NCI-H82 treated with DMSO at 0.1 percent for 48 hours (cell line): Measurements from ENCODE around the gene ZKSCAN5.
A peak's percentile ranks its signal among the peaks of the same experiment; 100 is the strongest.
"Not testable (repeated sequence)": the region's sequence is repeated elsewhere in the genome, so short reads cannot be mapped to it uniquely, and the experiment has no call there.

ENCODE experiments used
- DNase-seq: peaks from one replicate; lab custom pipeline; 2025; ENCODE audit not compliant: unreplicated experiment; lab: John Stamatoyannopoulos, UW

Gene ZKSCAN5

GRCh38 chr7:99551767-99552463 is 47.5 kb downstream of the ZKSCAN5 start, which contains the start of gene FAM200A:
FAM200A (minus strand) TSS chr7:99552114; CDS start chr7:99548407, 3,707 bp downstream.
- peak; percentile 63 for DNase-seq

- no peak for DNase-seq
Observed at GRCh38 chr7:99553039-99553438, 48.6 kb downstream of the ZKSCAN5 start.

- DNase-seq = no peak
Observed at GRCh38 chr7:99554939-99555338, 50.5 kb downstream of the ZKSCAN5 start.

DNA sequence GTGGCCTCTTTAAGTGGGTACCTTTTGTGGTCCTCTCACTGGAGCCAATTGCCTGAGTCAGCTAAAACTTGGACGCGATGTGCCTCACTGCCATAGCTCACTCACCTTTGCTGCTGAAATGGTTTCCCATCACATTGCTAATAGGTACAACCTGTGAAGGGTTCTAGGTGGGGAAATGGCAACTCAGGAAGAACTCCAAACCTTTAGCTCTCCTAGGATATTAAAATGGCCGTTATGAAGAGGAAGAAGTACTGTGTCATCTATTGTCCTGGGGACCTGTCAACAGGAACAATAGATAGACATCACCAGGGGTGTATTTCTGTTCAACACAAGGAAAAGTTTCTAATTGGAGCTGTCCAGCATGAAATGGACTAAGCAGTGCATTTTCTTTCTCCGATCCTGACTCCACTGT is 52.7 kb downstream of the ZKSCAN5 start:
- no peak for DNase-seq

DNA sequence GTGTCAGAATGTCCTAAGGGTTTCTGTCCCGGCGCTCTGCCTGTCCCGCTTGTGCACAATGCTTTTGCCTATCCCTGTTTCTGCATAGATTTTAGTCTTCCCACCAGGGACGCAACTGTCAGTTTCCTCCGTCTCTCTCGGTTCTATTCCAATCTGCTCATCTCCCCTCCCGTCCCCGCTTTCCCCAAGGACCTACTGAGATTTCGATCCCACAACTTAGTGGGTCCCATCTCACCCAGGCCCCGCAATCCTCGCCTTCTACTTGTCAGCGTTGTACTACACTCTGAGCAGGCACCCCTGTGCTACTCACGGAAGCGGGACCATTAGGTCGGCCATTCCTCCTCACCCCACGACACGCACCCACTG is 53.5 kb downstream of the ZKSCAN5 start:
- no peak for DNase-seq

DNA sequence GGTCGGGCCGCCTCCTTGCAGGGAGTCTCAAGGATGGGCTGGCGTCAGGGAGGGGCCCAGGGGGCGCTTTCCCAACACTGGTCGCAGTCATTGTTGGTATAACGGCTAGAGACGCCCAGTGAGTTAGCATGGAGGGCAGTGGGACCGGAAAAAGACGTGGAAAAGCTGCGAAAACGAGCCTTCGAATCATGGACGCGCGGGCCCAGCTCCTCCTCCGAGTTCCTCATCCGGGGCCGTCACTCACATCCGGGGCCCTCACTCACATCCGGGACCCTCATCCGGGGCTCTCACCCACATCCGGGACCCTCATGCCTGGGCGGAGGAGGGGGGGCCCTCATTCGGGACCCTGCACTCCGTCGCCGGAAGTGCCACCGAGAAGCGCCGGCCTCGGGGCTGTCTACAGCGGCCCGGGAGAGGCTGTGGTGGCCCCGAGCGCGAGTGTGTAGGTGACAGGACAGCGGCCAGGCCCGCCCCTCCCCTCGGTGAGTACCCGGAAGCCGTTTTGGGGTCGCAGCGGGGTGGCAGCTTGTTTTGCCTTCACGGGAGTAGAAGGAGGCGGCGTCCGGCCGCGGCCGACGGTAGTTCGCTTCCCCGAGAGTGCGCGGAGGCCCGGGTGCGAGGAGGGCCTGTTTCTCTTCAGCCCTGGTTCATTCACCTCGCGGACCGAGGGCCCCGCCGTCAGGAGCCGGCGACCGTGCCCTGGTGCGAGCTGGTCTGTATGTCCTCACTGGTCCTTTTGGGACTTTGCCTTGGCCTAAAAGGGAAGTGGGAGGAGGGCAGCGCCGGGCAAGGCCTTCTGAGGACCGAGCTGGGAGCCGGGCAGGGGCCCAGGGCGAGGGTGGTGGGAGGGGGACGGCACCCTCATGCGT is 54.1 kb downstream of the ZKSCAN5 start, which contains the start of gene ZNF655:
TSS of gene ZNF655 (plus strand) at position 337 of the 869 bp plus-strand sequence. CDS start 1,918 bp downstream, outside the sequence.
- DNase-seq = peak; percentile 73

- DNase-seq = no peak
Observed at GRCh38 chr7:99559175-99559915, 54.9 kb downstream of the ZKSCAN5 start.

DNA sequence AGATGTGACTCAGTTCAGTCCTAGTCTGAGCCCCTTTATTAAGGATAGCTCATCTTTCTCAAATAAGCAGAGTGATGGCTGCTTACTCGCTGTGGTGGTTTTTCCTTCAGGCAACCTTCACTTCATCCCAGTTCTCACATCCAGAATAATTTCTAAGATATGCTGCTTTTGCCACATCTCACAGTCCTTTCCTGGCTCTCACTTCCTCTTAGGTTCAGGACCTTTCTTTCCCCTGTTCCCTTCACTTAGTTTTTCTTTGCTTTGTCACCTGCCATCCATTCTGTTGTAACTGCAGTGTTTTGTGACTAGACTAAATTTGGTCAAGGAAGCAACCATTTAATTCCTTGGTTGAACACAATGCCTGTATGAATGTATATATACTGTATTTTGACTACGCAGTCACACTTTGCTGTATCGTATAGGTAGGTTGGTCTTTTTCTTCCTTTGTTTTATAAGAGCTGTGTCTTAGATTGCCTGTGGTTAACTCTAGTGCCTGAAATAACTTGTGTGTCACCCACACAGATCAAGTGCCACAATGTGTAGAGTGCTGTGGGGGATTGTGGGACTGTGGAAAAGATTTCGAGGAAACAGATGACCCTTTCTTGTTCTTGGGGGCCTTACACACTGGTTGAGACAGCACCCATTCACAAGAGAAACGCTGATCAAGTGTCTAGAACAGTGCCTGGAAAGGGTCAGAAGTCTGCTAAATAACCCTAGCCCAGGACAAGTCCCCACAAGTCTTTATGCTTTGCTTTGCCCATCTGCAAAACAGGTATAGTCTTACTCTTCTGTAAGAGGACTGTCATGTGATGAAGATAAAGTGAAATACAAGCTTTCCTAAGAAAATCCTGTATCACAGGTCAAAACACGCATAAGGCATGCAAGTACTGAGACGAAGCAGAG is 56.6 kb downstream of the ZKSCAN5 start:
- no peak for DNase-seq

GRCh38 chr7:99561737-99562051 is 57.2 kb downstream of the ZKSCAN5 start:
- DNase-seq = no peak

GRCh38 chr7:99562114-99562784 is 57.8 kb downstream of the ZKSCAN5 start:
- DNase-seq = no peak

- DNase-seq = no peak
Observed at GRCh38 chr7:99562832-99563231, 58.4 kb downstream of the ZKSCAN5 start.

- no peak for DNase-seq
Observed at GRCh38 chr7:99563650-99564049, 59.2 kb downstream of the ZKSCAN5 start.

- not testable (repeated sequence) for DNase-seq
Observed at GRCh38 chr7:99568770-99569169, 64.3 kb downstream of the ZKSCAN5 start.

DNA sequence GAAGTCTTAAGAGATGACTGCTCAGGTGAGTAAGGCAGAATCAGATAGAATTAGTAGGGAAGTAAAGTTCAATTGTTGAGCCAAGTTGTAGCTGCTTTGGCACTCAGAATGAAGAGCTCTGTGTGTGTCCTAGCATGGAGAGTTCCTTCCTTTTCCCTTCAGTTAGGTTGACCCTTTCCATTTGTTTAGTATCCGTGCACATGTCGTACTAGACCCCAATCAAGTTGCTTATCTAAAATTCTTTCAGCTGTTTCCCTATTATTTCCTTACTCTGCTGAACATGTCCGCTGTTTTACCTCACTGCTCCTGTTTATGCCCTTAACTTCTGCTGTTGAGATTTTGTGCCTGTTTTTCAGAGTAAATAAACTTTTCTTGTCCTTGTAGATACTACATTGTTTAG is 67.3 kb downstream of the ZKSCAN5 start:
- no peak for DNase-seq

DNA sequence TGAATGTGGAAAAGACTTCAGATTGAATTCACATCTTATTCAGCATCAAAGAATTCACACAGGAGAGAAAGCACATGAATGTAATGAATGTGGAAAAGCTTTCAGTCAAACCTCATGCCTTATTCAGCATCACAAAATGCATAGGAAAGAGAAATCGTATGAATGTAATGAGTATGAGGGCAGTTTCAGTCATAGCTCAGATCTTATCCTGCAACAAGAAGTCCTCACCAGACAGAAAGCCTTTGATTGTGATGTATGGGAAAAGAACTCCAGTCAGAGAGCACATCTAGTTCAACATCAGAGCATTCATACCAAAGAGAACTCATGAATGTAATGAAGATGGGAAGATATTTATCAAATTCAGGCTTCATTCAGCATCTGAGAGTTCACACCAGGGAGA is 68.8 kb downstream of the ZKSCAN5 start:
- DNase-seq = no peak

DNA sequence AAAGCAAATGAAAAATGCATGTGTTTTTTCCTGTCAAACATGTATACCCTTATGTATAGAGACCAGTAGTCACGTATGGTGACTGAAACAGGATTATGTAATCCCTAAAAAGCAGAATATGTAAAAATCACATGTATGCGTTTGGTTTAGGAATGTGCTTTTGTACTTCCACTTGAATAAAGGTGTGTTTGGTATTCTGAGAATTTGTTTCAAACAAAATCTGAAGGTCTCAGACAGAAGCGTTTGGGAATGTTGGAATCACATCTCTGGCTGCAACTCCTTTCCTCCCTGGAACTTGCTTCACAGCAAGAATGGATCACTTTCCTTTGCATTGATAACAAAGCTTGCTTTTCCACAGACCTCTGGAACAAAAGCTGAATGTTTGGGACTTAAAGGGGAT is 71.8 kb downstream of the ZKSCAN5 start:
- DNase-seq = no peak

DNA sequence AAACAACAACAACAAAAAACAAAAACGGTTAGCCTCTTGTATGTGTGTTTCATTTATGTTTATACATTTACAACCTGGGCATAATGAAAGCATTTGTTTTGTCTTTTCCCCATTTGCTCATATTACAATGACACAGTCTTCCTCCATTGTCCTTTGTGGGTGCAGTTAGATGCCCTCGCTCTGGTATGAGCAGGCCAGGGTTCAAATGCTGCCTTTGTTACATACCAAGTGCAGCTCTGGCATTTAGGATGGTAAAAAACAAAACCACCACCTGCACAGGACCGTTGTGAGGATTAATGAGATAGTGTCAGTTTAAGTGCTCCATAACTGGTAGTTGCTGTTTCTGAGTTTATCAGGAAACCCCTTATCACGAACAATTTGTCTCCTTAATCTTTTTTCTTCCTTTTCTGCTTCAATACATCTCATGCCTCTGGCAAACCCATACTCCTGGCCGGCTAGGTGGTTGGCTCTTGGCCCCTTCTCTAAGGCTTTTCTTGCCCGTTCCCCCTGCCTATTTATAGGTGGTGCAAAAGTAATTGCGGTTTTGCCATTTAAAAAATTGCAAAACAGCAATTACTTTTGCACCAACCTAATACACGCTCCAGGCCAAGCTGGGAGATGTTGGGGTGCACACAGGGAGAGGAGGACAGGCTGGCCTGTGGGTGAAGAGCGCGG is 75.0 kb downstream of the ZKSCAN5 start:
- DNase-seq = no peak

GRCh38 chr7:99579956-99580777 is 75.7 kb downstream of the ZKSCAN5 start:
- peak; percentile 19 for DNase-seq
